K562 (cell line): ENCODE measurements around the gene PLS1. TPM values are rescaled to one million over a fixed set of nuclear protein-coding genes. Genes with fewer than 3 reads are reported as not detected.

Experiments
- CEBPB ChIP-seq: fragments of 450-650 bp; IDR thresholded peaks from 2 replicates; pipeline ENCODE4 v1.6.1; 2016; ENCODE audit warnings: missing genetic modification characterization, missing compliant biosample characterization
- CTBP1 ChIP-seq: fragments of 450-650 bp; IDR thresholded peaks from 2 replicates; pipeline ENCODE4 v1.6.1; 2016; ENCODE audit warnings: borderline replicate concordance
- FOXA1 ChIP-seq: fragments of 450-650 bp; IDR thresholded peaks from 2 replicates; pipeline ENCODE4 v1.6.1; 2016; ENCODE audit warnings: mild to moderate bottlenecking, borderline replicate concordance
- MIER1 ChIP-seq: fragments of 450-650 bp; IDR thresholded peaks from 2 replicates; pipeline ENCODE4 v1.6.1; 2016; ENCODE audit warnings: antibody characterized with exemption, mild to moderate bottlenecking, low read depth
- MTA3 ChIP-seq: fragments of 450-650 bp; formaldehyde crosslinking; IDR thresholded peaks from 2 replicates; pipeline ENCODE4 v1.6.1; 2017; ENCODE audit warnings: mild to moderate bottlenecking, borderline replicate concordance
- SOX6 ChIP-seq: fragments of 450-650 bp; IDR thresholded peaks from 2 replicates; pipeline ENCODE4 v1.6.1; 2014; ENCODE audit warnings: mild to moderate bottlenecking
- TAL1 ChIP-seq: fragments of 450-650 bp; IDR thresholded peaks from 2 replicates; pipeline ENCODE4 v1.6.1; 2016; ENCODE audit warnings: mild to moderate bottlenecking
- polyA plus RNA-seq, 8 experiments: library from polyadenylated mRNA; depleted of rRNA in 4 of 8; stranded (reverse) in 5 of 8; unstranded in 3 of 8; fragments of >200 nt; fragmentation: Nextera tagmentation in 2 of 8; fragmentation: Illumina TruSeq in 1 of 8; extraction: Ambion mirVana in 2 of 8; extraction: Trizol in 1 of 8; gene quantifications; 2 replicates each; pipeline versions ENCODE4 v1.2.1 to v1.2.3, GENCODE V29; 2011 to 2014; ENCODE audit warnings: inconsistent platforms in 1 of 8, missing spikeins in 1 of 8
- total RNA-seq, 7 experiments: library from RNA; depleted of rRNA in 6 of 7; stranded (reverse); fragments of >200 nt in 6 of 7; fragmentation: Illumina TruSeq in 2 of 7; extraction: Trizol in 2 of 7; gene quantifications; 2 replicates each; pipeline versions ENCODE4 v1.2.1 to v1.2.3, GENCODE V29; 2011 to 2021; ENCODE audit warnings: low replicate concordance in 1 of 7
- TF ChIP-seq, protein P1 (sequence below), 2 experiments: fragments of 450-650 bp; IDR thresholded peaks; 2 replicates each; pipeline ENCODE4 v1.6.1; 2018; ENCODE audit warnings: mild to moderate bottlenecking in 2 of 2, low read depth in 1 of 2; ENCODE audit not compliant: partially characterized antibody in 2 of 2
- TF ChIP-seq, protein P2 (sequence below): fragments of 250-450 bp; sonication (Bioruptor Pico); IDR thresholded peaks from 2 replicates; pipeline ENCODE4 v1.5.0; 2021; ENCODE audit warnings: mild to moderate bottlenecking, borderline replicate concordance
- TF ChIP-seq, protein P3 (sequence below): fragments of 250-450 bp; sonication (Bioruptor Pico); IDR thresholded peaks from 2 replicates; pipeline ENCODE4 v1.5.0; 2021; ENCODE audit warnings: mild to moderate bottlenecking, moderate library complexity
- TF ChIP-seq, protein P4 (sequence below), 2 experiments: fragments of 150-350 bp in 1 of 2; IDR thresholded peaks; 2 replicates each; pipeline ENCODE4 v1.6.1; 2012 to 2016; ENCODE audit warnings: low read depth in 2 of 2, low read length in 2 of 2, mild to moderate bottlenecking in 1 of 2, moderate library complexity in 1 of 2
- TF ChIP-seq, protein P5 (sequence below): fragments of 250-450 bp; sonication (Bioruptor Pico); IDR thresholded peaks from 2 replicates; pipeline ENCODE4 v1.8.0; 2022; ENCODE audit warnings: moderate library complexity, mild to moderate bottlenecking, inconsistent platforms

The PLS1 gene
- total and polyA plus RNA-seq, 9 of the 15 experiments (the other 6 are each of a cell fraction or from before 2014, with no cell fraction given), result 6.1 to 21.3 (median 13.0) TPM

DNA sequence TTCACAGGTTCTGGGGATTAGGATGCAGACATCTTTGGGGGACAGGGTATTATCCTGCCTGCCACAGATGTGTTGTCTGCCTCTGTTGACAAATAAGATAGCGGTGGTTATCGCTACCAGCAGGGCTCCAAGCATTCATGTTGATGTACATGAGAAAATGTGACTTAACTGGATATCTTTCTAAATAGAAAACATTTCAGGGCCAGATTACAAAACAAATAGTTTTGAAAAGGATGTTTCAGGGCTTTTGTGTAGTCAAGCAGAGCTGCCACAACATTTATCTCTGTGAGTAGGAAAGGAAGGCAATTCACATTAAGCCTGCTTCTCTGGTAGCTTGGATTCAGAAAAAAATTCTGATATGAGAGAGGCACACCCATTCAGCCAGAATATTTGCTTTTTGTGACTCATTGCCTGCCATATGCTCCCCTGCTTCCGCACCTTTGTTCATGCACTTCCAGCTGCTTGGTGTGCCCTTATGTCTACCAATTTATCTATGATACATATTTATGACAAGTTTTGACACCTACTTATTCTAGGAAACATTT lies 22.8 kb downstream of the PLS1 start (continued):
- TF ChIP-seq, protein P1, sequence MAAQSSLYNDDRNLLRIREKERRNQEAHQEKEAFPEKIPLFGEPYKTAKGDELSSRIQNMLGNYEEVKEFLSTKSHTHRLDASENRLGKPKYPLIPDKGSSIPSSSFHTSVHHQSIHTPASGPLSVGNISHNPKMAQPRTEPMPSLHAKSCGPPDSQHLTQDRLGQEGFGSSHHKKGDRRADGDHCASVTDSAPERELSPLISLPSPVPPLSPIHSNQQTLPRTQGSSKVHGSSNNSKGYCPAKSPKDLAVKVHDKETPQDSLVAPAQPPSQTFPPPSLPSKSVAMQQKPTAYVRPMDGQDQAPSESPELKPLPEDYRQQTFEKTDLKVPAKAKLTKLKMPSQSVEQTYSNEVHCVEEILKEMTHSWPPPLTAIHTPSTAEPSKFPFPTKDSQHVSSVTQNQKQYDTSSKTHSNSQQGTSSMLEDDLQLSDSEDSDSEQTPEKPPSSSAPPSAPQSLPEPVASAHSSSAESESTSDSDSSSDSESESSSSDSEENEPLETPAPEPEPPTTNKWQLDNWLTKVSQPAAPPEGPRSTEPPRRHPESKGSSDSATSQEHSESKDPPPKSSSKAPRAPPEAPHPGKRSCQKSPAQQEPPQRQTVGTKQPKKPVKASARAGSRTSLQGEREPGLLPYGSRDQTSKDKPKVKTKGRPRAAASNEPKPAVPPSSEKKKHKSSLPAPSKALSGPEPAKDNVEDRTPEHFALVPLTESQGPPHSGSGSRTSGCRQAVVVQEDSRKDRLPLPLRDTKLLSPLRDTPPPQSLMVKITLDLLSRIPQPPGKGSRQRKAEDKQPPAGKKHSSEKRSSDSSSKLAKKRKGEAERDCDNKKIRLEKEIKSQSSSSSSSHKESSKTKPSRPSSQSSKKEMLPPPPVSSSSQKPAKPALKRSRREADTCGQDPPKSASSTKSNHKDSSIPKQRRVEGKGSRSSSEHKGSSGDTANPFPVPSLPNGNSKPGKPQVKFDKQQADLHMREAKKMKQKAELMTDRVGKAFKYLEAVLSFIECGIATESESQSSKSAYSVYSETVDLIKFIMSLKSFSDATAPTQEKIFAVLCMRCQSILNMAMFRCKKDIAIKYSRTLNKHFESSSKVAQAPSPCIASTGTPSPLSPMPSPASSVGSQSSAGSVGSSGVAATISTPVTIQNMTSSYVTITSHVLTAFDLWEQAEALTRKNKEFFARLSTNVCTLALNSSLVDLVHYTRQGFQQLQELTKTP (IDR thresholded peaks at IDR 0.05; ENCODE audit: low read depth in 1 of 2, partially characterized antibody in 2 of 2), result no peak
- TF ChIP-seq CTBP1, result peak; percentile 93
- no peak for TF ChIP-seq MTA3
- TF ChIP-seq, protein P2, sequence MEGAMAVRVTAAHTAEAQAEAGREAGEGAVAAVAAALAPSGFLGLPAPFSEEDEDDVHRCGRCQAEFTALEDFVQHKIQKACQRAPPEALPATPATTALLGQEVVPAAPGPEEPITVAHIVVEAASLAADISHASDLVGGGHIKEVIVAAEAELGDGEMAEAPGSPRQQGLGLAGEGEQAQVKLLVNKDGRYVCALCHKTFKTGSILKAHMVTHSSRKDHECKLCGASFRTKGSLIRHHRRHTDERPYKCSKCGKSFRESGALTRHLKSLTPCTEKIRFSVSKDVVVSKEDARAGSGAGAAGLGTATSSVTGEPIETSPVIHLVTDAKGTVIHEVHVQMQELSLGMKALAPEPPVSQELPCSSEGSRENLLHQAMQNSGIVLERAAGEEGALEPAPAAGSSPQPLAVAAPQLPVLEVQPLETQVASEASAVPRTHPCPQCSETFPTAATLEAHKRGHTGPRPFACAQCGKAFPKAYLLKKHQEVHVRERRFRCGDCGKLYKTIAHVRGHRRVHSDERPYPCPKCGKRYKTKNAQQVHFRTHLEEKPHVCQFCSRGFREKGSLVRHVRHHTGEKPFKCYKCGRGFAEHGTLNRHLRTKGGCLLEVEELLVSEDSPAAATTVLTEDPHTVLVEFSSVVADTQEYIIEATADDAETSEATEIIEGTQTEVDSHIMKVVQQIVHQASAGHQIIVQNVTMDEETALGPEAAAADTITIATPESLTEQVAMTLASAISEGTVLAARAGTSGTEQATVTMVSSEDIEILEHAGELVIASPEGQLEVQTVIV, result no peak
- TF ChIP-seq SOX6, result peak; percentile 94
- peak; percentile 96 for TF ChIP-seq TAL1
- TF ChIP-seq MIER1, result no peak
- TF ChIP-seq FOXA1, result peak; percentile 74
- TF ChIP-seq, protein P3, sequence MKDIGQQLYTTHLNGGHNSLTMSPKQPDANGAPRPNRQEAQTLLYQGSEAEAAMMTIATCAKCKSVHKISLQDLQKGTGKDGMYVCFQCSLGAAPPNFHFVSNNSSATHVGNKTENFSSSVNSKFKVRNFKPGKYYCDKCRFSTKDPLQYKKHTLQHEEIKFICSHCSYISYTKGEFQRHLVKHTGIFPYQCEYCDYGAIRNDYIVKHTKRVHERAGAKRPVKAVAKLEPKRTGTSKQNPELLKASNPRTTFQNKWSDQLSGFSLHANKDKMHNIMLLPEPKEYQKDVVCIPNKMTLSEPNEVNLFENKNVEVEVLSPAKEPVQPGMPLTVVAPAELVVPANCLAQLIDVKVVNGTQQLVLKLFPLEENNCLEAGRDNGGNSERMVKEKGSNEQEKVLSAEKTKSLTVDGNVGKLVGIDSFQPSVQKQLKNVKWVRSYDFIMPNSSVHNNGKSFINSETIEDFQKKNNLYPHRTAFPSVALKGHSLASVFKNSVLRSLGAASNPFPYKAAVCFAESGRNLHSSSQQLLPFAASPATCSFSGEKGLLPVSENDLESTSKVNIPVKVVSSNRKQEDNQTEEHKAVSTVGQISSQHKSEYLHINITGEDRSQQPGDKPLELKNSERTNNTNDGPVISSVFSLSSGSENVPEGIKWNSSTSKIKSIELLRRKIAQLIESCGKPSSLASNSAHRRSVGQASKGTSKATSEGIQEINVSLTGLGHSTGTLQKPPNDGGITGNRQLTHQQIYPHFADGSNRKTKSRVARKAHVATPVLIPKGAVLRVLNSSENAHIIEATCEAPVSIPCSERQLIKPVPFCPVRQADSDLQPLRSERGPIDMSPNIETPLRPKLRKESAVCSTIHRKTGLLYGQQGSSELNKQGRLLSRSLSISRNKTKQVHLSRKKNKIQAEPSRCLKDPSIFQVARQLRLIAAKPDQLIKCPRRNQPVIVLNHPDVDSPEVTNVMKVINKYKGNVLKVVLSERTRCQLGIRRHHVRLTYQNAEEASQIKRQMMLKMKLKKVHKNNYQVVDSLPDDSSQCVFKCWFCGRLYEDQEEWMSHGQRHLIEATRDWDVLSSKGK, result no peak
- TF ChIP-seq, protein P4, sequence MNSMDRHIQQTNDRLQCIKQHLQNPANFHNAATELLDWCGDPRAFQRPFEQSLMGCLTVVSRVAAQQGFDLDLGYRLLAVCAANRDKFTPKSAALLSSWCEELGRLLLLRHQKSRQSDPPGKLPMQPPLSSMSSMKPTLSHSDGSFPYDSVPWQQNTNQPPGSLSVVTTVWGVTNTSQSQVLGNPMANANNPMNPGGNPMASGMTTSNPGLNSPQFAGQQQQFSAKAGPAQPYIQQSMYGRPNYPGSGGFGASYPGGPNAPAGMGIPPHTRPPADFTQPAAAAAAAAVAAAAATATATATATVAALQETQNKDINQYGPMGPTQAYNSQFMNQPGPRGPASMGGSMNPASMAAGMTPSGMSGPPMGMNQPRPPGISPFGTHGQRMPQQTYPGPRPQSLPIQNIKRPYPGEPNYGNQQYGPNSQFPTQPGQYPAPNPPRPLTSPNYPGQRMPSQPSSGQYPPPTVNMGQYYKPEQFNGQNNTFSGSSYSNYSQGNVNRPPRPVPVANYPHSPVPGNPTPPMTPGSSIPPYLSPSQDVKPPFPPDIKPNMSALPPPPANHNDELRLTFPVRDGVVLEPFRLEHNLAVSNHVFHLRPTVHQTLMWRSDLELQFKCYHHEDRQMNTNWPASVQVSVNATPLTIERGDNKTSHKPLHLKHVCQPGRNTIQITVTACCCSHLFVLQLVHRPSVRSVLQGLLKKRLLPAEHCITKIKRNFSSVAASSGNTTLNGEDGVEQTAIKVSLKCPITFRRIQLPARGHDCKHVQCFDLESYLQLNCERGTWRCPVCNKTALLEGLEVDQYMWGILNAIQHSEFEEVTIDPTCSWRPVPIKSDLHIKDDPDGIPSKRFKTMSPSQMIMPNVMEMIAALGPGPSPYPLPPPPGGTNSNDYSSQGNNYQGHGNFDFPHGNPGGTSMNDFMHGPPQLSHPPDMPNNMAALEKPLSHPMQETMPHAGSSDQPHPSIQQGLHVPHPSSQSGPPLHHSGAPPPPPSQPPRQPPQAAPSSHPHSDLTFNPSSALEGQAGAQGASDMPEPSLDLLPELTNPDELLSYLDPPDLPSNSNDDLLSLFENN (IDR thresholded peaks at IDR 0.05; ENCODE audit: low read depth in 2 of 2, low read length in 2 of 2), result peak in 1 of 2 experiments; percentile 86; a peak in 2 of 4 replicates
- TF ChIP-seq CEBPB (tag), result no peak
- TF ChIP-seq, protein P5, sequence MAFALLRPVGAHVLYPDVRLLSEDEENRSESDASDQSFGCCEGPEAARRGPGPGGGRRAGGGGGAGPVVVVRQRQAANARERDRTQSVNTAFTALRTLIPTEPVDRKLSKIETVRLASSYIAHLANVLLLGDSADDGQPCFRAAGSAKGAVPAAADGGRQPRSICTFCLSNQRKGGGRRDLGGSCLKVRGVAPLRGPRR, result no peak
